ENCODE measurements around the gene CDC34.
A peak's percentile ranks its signal among the peaks of the same experiment; 100 is the strongest.

The CDC34 gene

GRCh38 chr19:588741-589692, 57.5 kb downstream of the CDC34 start:
- DNase-seq (ENCODE audit: low read depth), result no peak

DNA sequence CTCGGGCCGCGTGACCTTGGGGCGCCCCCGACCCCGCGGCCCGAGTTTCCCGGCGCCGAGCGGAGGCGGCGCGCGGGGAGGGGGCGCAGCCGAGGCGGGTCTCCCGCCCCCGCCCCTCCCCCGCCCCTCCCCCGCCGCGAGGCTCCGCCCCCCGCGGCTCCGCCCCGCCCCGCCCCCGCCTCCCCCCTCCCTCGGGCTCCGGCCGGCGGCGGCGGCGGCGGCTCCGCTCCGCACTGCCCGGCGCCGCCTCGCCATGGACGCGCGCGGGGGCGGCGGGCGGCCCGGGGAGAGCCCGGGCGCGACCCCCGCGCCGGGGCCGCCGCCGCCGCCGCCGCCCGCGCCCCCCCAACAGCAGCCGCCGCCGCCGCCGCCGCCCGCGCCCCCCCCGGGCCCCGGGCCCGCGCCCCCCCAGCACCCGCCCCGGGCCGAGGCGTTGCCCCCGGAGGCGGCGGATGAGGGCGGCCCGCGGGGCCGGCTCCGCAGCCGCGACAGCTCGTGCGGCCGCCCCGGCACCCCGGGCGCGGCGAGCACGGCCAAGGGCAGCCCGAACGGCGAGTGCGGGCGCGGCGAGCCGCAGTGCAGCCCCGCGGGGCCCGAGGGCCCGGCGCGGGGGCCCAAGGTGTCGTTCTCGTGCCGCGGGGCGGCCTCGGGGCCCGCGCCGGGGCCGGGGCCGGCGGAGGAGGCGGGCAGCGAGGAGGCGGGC, 58.3 kb downstream of the CDC34 start, which contains the start of gene HCN2:
Gene HCN2, plus strand, starts transcription at position 189 of the 703 bp plus-strand sequence. Its CDS starts 65 bp downstream, at position 254.
- DNase-seq (ENCODE audit: low read depth), result no peak

DNA sequence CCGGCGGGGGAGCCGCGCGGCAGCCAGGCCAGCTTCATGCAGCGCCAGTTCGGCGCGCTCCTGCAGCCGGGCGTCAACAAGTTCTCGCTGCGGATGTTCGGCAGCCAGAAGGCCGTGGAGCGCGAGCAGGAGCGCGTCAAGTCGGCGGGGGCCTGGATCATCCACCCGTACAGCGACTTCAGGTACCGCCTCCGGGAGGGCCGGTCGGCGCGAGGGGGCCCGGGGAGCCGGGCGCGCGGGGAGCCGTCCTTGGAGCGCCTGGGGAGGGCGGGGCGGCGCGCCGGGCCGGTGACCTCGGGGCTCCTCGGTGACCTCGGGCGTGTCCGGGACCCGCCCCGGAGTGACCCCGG, 58.8 kb downstream of the CDC34 start:
- DNase-seq (ENCODE audit: low read depth), result peak; percentile 54

GRCh38 chr19:590750-591098, 59.2 kb downstream of the CDC34 start:
- DNase-seq (ENCODE audit: low read depth), result no peak

DNA sequence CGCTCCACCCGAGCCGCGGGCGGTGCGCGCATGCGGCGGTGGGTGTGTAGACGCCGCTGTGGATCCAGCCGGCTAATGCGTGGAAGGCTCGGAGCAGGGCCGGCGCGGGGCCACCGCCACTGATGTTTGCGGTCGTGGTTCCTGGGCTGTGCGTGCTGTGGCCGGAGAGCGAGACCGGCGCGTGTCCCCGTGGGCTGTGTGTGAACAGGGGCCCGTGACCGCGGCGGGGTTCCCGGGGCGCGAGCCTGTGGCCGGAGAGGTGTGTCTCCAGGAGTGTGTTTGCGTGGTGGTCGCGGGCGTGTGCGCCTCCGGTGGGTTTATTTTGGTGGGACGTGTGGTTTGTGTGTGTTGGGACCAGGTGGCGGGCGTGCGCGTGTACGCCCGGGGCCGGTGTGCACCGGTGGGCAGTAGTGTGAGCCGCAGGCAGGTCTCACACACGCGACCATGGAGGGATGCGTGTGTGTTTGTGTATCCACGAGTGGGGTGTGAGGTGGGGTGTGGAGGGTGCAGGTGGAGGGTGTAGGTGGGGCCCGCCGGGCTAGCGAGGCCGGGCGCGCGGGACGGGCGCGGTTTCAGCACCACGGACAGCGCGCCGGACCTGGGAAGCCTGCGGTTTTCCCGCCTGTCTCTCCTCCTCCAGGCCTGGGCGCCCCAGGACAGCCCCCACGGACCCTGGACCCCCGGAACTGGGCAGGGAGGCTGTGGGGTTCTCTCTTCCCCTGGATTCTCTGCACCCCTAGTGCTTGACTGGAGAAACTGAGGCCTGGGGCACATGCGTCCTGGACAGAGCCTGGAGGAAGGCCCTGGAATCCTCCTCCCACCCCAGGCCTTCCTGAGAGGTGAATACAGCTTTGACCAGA, 59.8 kb downstream of the CDC34 start:
- DNase-seq (ENCODE audit: low read depth), result peak; percentile 25
